Upper lobe of left lung (tissue), 4 donors: ENCODE measurements around the gene ACOT8.
A peak's percentile ranks its signal among the peaks of the same experiment; 100 is the strongest.

Source experiments
- EP300 ChIP-seq, 4 donors: sonication (generic); formaldehyde crosslinking; IDR thresholded peaks; one replicate each; pipeline ENCODE4 v1.5.1; 2017; ENCODE audit warnings: antibody characterized with exemption in 4 of 4, control low read depth in 2 of 4
- POLR2A ChIP-seq, 4 donors: fragments of 450-650 bp; IDR thresholded peaks; one replicate each; pipeline ENCODE4 v1.5.1; 2016 to 2017; ENCODE audit warnings: antibody characterized with exemption in 4 of 4, mild to moderate bottlenecking in 2 of 4
- POLR2AphosphoS5 ChIP-seq, 2 donors: sonication (generic); formaldehyde crosslinking; IDR thresholded peaks; one replicate each; pipeline ENCODE4 v1.5.1; 2017; ENCODE audit warnings: antibody characterized with exemption in 2 of 2
- TF ChIP-seq, protein P1 (sequence below), 6 experiments: fragments of 450-650 bp in 4 of 6; fragments of 200-600 bp in 2 of 6; sonication (generic) in 2 of 6; IDR thresholded peaks; one replicate each; pipeline ENCODE4 v1.5.1; 2016 to 2019; ENCODE audit warnings: antibody characterized with exemption in 6 of 6

DNA sequence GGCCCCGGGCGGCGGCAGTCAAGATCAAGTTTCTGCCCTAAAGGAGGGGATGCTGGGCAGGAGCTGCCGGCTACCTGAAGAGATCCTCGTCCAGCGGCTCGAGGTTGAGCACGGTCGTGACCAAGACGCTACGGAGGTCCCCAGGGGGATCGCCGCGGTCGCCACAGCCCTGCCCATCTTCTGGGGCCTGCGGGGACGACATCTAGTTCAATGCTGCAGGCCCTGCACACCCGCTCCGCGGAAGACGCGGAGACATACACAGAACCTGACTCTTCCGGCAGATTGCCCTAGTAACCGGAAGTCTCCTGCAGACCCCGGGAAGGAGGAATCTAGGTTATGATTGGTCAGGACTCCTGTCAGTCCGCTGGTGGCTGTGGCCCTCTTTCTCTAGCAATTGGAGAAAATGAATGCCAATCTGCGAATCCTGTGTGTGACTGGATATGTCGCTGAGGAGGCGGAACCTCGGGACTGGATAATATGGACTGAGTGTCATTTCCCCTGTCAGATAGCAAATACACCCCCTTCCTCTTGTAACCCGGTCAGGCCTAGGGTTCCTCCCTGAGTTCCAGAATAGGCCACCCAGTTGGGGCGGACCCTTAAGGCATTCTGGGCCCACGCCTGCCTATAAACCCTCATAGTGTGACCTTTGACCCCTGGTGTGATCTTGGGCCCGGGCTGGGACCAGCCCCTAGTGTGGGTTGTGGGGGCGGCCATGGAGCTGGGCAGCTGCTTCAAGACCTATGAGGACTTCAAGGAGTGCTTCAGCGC, at the start of gene ACOT8, which contains the start of gene ZSWIM3:
- TF ChIP-seq EP300 (IDR thresholded peaks at IDR 0.05) (no peak), POLR2A (IDR thresholded peaks at IDR 0.05) (peak in 3 of 4 donors; percentile 11 to 91 (median 90)), POLR2AphosphoS5 (IDR thresholded peaks at IDR 0.05) (peak; percentile 81 to 82)
- TF ChIP-seq, protein P1, sequence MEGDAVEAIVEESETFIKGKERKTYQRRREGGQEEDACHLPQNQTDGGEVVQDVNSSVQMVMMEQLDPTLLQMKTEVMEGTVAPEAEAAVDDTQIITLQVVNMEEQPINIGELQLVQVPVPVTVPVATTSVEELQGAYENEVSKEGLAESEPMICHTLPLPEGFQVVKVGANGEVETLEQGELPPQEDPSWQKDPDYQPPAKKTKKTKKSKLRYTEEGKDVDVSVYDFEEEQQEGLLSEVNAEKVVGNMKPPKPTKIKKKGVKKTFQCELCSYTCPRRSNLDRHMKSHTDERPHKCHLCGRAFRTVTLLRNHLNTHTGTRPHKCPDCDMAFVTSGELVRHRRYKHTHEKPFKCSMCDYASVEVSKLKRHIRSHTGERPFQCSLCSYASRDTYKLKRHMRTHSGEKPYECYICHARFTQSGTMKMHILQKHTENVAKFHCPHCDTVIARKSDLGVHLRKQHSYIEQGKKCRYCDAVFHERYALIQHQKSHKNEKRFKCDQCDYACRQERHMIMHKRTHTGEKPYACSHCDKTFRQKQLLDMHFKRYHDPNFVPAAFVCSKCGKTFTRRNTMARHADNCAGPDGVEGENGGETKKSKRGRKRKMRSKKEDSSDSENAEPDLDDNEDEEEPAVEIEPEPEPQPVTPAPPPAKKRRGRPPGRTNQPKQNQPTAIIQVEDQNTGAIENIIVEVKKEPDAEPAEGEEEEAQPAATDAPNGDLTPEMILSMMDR (IDR thresholded peaks at IDR 0.05): no peak
